Glomerular visceral epithelial cell (primary cell): Measurements from ENCODE around the gene DNAH11.

Experiments
- DNase-seq: peaks from one replicate; pipeline ENCODE4 v3.0.0-alpha.2; 2016; ENCODE audit errors: extremely low spot score

The DNAH11 gene

GRCh38 chr7:21550821-21551531 is 8.1 kb downstream of the DNAH11 start:
- no peak for DNase-seq

GRCh38 chr7:21562385-21562784 is 19.5 kb downstream of the DNAH11 start:
- DNase-seq = no peak

- DNase-seq = no peak
Measured at GRCh38 chr7:21565614-21566013, 22.8 kb downstream of the DNAH11 start.

GRCh38 chr7:21566094-21566493 is 23.3 kb downstream of the DNAH11 start:
- DNase-seq = no peak

GRCh38 chr7:21568762-21569161 is 25.9 kb downstream of the DNAH11 start:
- no peak for DNase-seq

GRCh38 chr7:21572331-21573313 is 29.8 kb downstream of the DNAH11 start:
- DNase-seq = no peak

- DNase-seq = no peak
Measured at GRCh38 chr7:21579341-21580072, 36.7 kb downstream of the DNAH11 start.

- no peak for DNase-seq
Measured at GRCh38 chr7:21580073-21580521, 37.3 kb downstream of the DNAH11 start.

- no peak for DNase-seq
Measured at GRCh38 chr7:21585070-21585724, 42.4 kb downstream of the DNAH11 start.

GRCh38 chr7:21587139-21587784 is 44.4 kb downstream of the DNAH11 start:
- DNase-seq = no peak

- no peak for DNase-seq
Measured at GRCh38 chr7:21596801-21597200, 54.0 kb downstream of the DNAH11 start.

GRCh38 chr7:21603462-21603861 is 60.6 kb downstream of the DNAH11 start:
- DNase-seq = no peak

- DNase-seq = no peak
Measured at GRCh38 chr7:21603972-21604749, 61.3 kb downstream of the DNAH11 start.

- DNase-seq = no peak
Measured at GRCh38 chr7:21605008-21605585, 62.3 kb downstream of the DNAH11 start.

- no peak for DNase-seq
Measured at GRCh38 chr7:21608465-21608864, 65.6 kb downstream of the DNAH11 start.

- no peak for DNase-seq
Measured at GRCh38 chr7:21611129-21611528, 68.3 kb downstream of the DNAH11 start.

- DNase-seq = no peak
Measured at GRCh38 chr7:21616091-21616490, 73.3 kb downstream of the DNAH11 start.

- no peak for DNase-seq
Measured at GRCh38 chr7:21616796-21617436, 74.1 kb downstream of the DNAH11 start.

- no peak for DNase-seq
Measured at GRCh38 chr7:21617513-21617912, 74.7 kb downstream of the DNAH11 start.
